WTC11 (cell line): ENCODE measurements around the gene CERS3.

Experiments
- ELF4 ChIP-seq: sonication (generic); formaldehyde crosslinking; IDR thresholded peaks from 2 replicates; pipeline ENCODE4 v1.8.1; 2022; ENCODE audit warnings: low read depth, mild to moderate bottlenecking, moderate library complexity, missing genetic modification reagents
- FOXK1 ChIP-seq: sonication (generic); formaldehyde crosslinking; IDR thresholded peaks from 2 replicates; pipeline ENCODE4 v1.8.0; 2022; ENCODE audit warnings: mild to moderate bottlenecking, moderate library complexity, missing genetic modification reagents
- FOXP1 ChIP-seq: sonication (generic); formaldehyde crosslinking; IDR thresholded peaks from 2 replicates; pipeline ENCODE4 v1.8.0; 2022; ENCODE audit warnings: missing genetic modification reagents, mild to moderate bottlenecking, moderate library complexity, borderline replicate concordance
- NFATC4 ChIP-seq: fragments of 250-450 bp; sonication (Bioruptor Pico); IDR thresholded peaks from 2 replicates; pipeline ENCODE4 v1.9.0; 2021; ENCODE audit warnings: mild to moderate bottlenecking
- NR2C2 ChIP-seq: sonication (generic); formaldehyde crosslinking; IDR thresholded peaks from 2 replicates; pipeline ENCODE4 v1.8.0; 2022; ENCODE audit warnings: mild to moderate bottlenecking, missing genetic modification reagents
- SP1 ChIP-seq: sonication (generic); formaldehyde crosslinking; conservative IDR thresholded peaks from 2 replicates; pipeline ENCODE4 v1.8.1; 2022; ENCODE audit warnings: missing genetic modification reagents
- TP53 ChIP-seq: sonication (generic); formaldehyde crosslinking; IDR thresholded peaks from 2 replicates; pipeline ENCODE4 v1.8.1; 2023; ENCODE audit warnings: mild to moderate bottlenecking, missing genetic modification reagents
- ZNF121 ChIP-seq: sonication (generic); formaldehyde crosslinking; IDR thresholded peaks from 2 replicates; pipeline ENCODE4 v1.8.0; 2023; ENCODE audit warnings: missing genetic modification reagents
- ZNF263 ChIP-seq: sonication (generic); formaldehyde crosslinking; IDR thresholded peaks from 2 replicates; pipeline ENCODE4 v1.8.1; 2022; ENCODE audit warnings: low read depth, mild to moderate bottlenecking, moderate library complexity, missing genetic modification reagents
- TF ChIP-seq, protein P1 (sequence below): fragments of 200-600 bp; IDR thresholded peaks from 2 replicates; pipeline ENCODE4 v1.8.0; 2022; ENCODE audit warnings: antibody characterized with exemption
- TF ChIP-seq, protein P2 (sequence below): fragments of 250-450 bp; sonication (Bioruptor Pico); IDR thresholded peaks from 2 replicates; pipeline ENCODE4 v2.1.2; 2022; ENCODE audit warnings: mild to moderate bottlenecking, moderate library complexity
- TF ChIP-seq, protein P3 (sequence below): sonication (generic); formaldehyde crosslinking; IDR thresholded peaks from 2 replicates; pipeline ENCODE4 v1.8.0; 2022; ENCODE audit warnings: missing genetic modification reagents
- TF ChIP-seq, protein P4 (sequence below): sonication (generic); formaldehyde crosslinking; IDR thresholded peaks from 2 replicates; pipeline ENCODE4 v1.8.1; 2022; ENCODE audit warnings: low read depth, missing genetic modification reagents, borderline replicate concordance
- TF ChIP-seq, protein P5 (sequence below): sonication (generic); formaldehyde crosslinking; IDR thresholded peaks from 2 replicates; pipeline ENCODE4 v1.8.1; 2022; ENCODE audit warnings: low read depth, mild to moderate bottlenecking, moderate library complexity, missing genetic modification reagents, borderline replicate concordance

DNA sequence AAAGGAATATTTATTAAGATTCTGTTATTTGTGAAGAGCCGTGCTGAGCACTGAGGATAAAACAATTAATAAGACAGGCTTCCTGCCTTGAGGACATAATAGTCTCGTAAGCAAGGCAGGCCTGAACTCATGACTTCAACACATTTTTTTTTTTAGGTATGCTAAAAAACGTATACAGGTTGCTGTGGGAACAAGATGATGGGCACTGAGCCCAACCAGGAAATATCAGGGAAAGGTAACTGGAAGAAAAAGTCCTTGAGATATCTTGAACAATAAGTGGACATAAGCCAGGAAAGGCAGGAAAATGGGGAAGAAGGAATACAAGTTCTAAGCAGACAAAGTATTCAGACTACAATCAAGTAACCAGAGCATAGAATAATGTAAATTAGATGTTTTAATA is 26.1 kb downstream of the CERS3 start:
- TF ChIP-seq, protein P1, sequence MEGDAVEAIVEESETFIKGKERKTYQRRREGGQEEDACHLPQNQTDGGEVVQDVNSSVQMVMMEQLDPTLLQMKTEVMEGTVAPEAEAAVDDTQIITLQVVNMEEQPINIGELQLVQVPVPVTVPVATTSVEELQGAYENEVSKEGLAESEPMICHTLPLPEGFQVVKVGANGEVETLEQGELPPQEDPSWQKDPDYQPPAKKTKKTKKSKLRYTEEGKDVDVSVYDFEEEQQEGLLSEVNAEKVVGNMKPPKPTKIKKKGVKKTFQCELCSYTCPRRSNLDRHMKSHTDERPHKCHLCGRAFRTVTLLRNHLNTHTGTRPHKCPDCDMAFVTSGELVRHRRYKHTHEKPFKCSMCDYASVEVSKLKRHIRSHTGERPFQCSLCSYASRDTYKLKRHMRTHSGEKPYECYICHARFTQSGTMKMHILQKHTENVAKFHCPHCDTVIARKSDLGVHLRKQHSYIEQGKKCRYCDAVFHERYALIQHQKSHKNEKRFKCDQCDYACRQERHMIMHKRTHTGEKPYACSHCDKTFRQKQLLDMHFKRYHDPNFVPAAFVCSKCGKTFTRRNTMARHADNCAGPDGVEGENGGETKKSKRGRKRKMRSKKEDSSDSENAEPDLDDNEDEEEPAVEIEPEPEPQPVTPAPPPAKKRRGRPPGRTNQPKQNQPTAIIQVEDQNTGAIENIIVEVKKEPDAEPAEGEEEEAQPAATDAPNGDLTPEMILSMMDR = no peak
- TF ChIP-seq, protein P2, sequence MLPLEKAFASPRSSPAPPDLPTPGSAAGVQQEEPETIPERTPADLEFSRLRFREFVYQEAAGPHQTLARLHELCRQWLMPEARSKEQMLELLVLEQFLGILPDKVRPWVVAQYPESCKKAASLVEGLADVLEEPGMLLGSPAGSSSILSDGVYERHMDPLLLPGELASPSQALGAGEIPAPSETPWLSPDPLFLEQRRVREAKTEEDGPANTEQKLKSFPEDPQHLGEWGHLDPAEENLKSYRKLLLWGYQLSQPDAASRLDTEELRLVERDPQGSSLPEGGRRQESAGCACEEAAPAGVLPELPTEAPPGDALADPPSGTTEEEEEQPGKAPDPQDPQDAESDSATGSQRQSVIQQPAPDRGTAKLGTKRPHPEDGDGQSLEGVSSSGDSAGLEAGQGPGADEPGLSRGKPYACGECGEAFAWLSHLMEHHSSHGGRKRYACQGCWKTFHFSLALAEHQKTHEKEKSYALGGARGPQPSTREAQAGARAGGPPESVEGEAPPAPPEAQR (CRISPR knock-in tag) = no peak
- TF ChIP-seq ZNF121 (no peak), FOXP1 (CRISPR knock-in tag) (no peak), ZNF263 (CRISPR knock-in tag) (no peak), SP1 (no peak), NR2C2 (CRISPR knock-in tag) (no peak), FOXK1 (no peak), TP53 (CRISPR knock-in tag) (no peak), ELF4 (CRISPR knock-in tag) (no peak), NFATC4 (CRISPR knock-in tag) (no peak)
- TF ChIP-seq, protein P3, sequence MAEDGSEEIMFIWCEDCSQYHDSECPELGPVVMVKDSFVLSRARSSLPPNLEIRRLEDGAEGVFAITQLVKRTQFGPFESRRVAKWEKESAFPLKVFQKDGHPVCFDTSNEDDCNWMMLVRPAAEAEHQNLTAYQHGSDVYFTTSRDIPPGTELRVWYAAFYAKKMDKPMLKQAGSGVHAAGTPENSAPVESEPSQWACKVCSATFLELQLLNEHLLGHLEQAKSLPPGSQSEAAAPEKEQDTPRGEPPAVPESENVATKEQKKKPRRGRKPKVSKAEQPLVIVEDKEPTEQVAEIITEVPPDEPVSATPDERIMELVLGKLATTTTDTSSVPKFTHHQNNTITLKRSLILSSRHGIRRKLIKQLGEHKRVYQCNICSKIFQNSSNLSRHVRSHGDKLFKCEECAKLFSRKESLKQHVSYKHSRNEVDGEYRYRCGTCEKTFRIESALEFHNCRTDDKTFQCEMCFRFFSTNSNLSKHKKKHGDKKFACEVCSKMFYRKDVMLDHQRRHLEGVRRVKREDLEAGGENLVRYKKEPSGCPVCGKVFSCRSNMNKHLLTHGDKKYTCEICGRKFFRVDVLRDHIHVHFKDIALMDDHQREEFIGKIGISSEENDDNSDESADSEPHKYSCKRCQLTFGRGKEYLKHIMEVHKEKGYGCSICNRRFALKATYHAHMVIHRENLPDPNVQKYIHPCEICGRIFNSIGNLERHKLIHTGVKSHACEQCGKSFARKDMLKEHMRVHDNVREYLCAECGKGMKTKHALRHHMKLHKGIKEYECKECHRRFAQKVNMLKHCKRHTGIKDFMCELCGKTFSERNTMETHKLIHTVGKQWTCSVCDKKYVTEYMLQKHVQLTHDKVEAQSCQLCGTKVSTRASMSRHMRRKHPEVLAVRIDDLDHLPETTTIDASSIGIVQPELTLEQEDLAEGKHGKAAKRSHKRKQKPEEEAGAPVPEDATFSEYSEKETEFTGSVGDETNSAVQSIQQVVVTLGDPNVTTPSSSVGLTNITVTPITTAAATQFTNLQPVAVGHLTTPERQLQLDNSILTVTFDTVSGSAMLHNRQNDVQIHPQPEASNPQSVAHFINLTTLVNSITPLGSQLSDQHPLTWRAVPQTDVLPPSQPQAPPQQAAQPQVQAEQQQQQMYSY = no peak
- TF ChIP-seq, protein P4, sequence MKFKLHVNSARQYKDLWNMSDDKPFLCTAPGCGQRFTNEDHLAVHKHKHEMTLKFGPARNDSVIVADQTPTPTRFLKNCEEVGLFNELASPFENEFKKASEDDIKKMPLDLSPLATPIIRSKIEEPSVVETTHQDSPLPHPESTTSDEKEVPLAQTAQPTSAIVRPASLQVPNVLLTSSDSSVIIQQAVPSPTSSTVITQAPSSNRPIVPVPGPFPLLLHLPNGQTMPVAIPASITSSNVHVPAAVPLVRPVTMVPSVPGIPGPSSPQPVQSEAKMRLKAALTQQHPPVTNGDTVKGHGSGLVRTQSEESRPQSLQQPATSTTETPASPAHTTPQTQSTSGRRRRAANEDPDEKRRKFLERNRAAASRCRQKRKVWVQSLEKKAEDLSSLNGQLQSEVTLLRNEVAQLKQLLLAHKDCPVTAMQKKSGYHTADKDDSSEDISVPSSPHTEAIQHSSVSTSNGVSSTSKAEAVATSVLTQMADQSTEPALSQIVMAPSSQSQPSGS (CRISPR knock-in tag) = no peak
- TF ChIP-seq, protein P5, sequence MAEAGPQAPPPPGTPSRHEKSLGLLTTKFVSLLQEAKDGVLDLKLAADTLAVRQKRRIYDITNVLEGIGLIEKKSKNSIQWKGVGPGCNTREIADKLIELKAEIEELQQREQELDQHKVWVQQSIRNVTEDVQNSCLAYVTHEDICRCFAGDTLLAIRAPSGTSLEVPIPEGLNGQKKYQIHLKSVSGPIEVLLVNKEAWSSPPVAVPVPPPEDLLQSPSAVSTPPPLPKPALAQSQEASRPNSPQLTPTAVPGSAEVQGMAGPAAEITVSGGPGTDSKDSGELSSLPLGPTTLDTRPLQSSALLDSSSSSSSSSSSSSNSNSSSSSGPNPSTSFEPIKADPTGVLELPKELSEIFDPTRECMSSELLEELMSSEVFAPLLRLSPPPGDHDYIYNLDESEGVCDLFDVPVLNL (CRISPR knock-in tag) = no peak
